K562 (cell line): ENCODE results near the gene UBE3D. TPM values are rescaled to one million over a fixed set of nuclear protein-coding genes. Genes with fewer than 3 reads are reported as not detected.

ENCODE experiments used
- ARID1B ChIP-seq: fragments of 450-650 bp; IDR thresholded peaks from 2 replicates; pipeline ENCODE4 v1.6.1; 2016; ENCODE audit warnings: antibody characterized with exemption, mild to moderate bottlenecking, inconsistent platforms
- BRF1 ChIP-seq: IDR thresholded peaks from 3 replicates; pipeline ENCODE4 v1.6.1; 2011; ENCODE audit warnings: borderline replicate concordance, mild to moderate bottlenecking; ENCODE audit not compliant: insufficient read length; ENCODE audit errors: extremely low read depth
- CCAR2 ChIP-seq: fragments of 200-400 bp; formaldehyde crosslinking; IDR thresholded peaks from 2 replicates; pipeline ENCODE4 v1.6.1; 2017; ENCODE audit warnings: mild to moderate bottlenecking, low read depth, low read length
- CCNT2 ChIP-seq: IDR thresholded peaks from 2 replicates; pipeline ENCODE4 v1.6.1; 2011; ENCODE audit warnings: borderline replicate concordance, low read depth, mild to moderate bottlenecking, moderate library complexity, mixed read lengths, low read length; ENCODE audit not compliant: insufficient read length; ENCODE audit errors: extremely low read depth
- CEBPB ChIP-seq: fragments of 450-650 bp; IDR thresholded peaks from 2 replicates; pipeline ENCODE4 v1.6.1; 2016; ENCODE audit warnings: missing genetic modification characterization, missing compliant biosample characterization
- CTBP1 ChIP-seq: fragments of 450-650 bp; IDR thresholded peaks from 2 replicates; pipeline ENCODE4 v1.6.1; 2016; ENCODE audit warnings: borderline replicate concordance
- DMBX1 ChIP-seq: fragments of 250-450 bp; sonication (Bioruptor Pico); IDR thresholded peaks from 2 replicates; pipeline ENCODE4 v1.8.0; 2022; ENCODE audit warnings: inconsistent platforms, mild to moderate bottlenecking, moderate library complexity, borderline replicate concordance
- EP400 ChIP-seq: fragments of 450-650 bp; IDR thresholded peaks from 2 replicates; pipeline ENCODE4 v1.6.1; 2017; ENCODE audit warnings: antibody characterized with exemption, mild to moderate bottlenecking, moderate library complexity
- GTF2F1 ChIP-seq: IDR thresholded peaks from 2 replicates; pipeline ENCODE4 v1.6.1; 2011; ENCODE audit warnings: low read depth, low read length, improper control_type of control experiment
- HDAC2 ChIP-seq: fragments of 450-650 bp; IDR thresholded peaks from 2 replicates; pipeline ENCODE4 v1.6.1; 2016; ENCODE audit warnings: mild to moderate bottlenecking
- JUND ChIP-seq, 2 experiments: IDR thresholded peaks; 2 replicates in 1 of 2; 3 replicates in 1 of 2; pipeline ENCODE4 v1.6.1; 2011; ENCODE audit warnings: borderline replicate concordance in 2 of 2, low read depth in 2 of 2, low read length in 2 of 2, improper control_type of control experiment in 1 of 2, missing biosample characterization in 1 of 2, missing genetic modification characterization in 1 of 2, missing genetic modification reagents in 1 of 2
- MNT ChIP-seq, 2 experiments: fragments of 450-650 bp; conservative IDR thresholded peaks; 2 replicates each; pipeline ENCODE4 v1.6.1; 2017; ENCODE audit warnings: mild to moderate bottlenecking in 2 of 2, moderate library complexity in 2 of 2
- NR2C1 ChIP-seq, 2 experiments: fragments of 450-650 bp; IDR thresholded peaks; 2 replicates each; pipeline ENCODE4 v1.6.1; 2017; ENCODE audit warnings: mild to moderate bottlenecking in 2 of 2, antibody characterized with exemption in 1 of 2, inconsistent platforms in 1 of 2, missing compliant biosample characterization in 1 of 2, missing genetic modification characterization in 1 of 2
- PML ChIP-seq: IDR thresholded peaks from 2 replicates; pipeline ENCODE4 v1.6.1; 2012; ENCODE audit warnings: low read length, inconsistent platforms
- SMARCA4 ChIP-seq: fragments of 450-650 bp; IDR thresholded peaks from 2 replicates; pipeline ENCODE4 v1.6.1; 2016
- SNRNP70 ChIP-seq: fragments of 200-400 bp; formaldehyde crosslinking; optimal IDR thresholded peaks from 2 replicates; pipeline ENCODE3; 2017; ENCODE audit warnings: low read depth, low read length
- SREBF2 ChIP-seq: sonication (generic); formaldehyde crosslinking; IDR thresholded peaks from 2 replicates; pipeline ENCODE4 v1.4.0; 2020; ENCODE audit warnings: mild to moderate bottlenecking, missing genetic modification reagents
- SUPT5H ChIP-seq: fragments of 450-650 bp; IDR thresholded peaks from 2 replicates; pipeline ENCODE4 v1.6.1; 2016
- TCF7L2 ChIP-seq: fragments of 150-350 bp; IDR thresholded peaks from 2 replicates; pipeline ENCODE4 v1.6.1; 2016; ENCODE audit warnings: low read depth, mild to moderate bottlenecking, low read length, moderate library complexity
- TOE1 ChIP-seq, 2 experiments: fragments of 450-650 bp in 1 of 2; sonication (generic) in 1 of 2; formaldehyde crosslinking in 1 of 2; IDR thresholded peaks; 2 replicates each; pipeline versions ENCODE4 v1.7.1 to v1.8.0; 2016 to 2022; ENCODE audit warnings: borderline replicate concordance in 2 of 2, mild to moderate bottlenecking in 2 of 2, antibody characterized with exemption in 1 of 2, inconsistent platforms in 1 of 2, low read depth in 1 of 2, missing genetic modification reagents in 1 of 2, moderate library complexity in 1 of 2
- ZNF639 ChIP-seq, 2 experiments: fragments of 200-800 bp in 1 of 2; sonication (Bioruptor generic) in 1 of 2; sonication (generic) in 1 of 2; formaldehyde crosslinking in 1 of 2; IDR thresholded peaks in 1 of 2; conservative IDR thresholded peaks in 1 of 2; 2 replicates each; pipeline versions ENCODE4 v1.5.0 to v1.6.1; 2016 to 2020; ENCODE audit warnings: missing compliant biosample characterization in 1 of 2, missing genetic modification characterization in 1 of 2, missing genetic modification reagents in 1 of 2
- ZNF740 ChIP-seq, 3 experiments: fragments of 200-800 bp in 1 of 3; sonication (Bioruptor generic) in 1 of 3; sonication (generic) in 1 of 3; formaldehyde crosslinking in 1 of 3; IDR thresholded peaks; 2 replicates each; pipeline versions ENCODE4 v1.6.1 to v1.8.0; 2016 to 2022; ENCODE audit warnings: mild to moderate bottlenecking in 2 of 3, missing compliant biosample characterization in 2 of 3, missing genetic modification characterization in 2 of 3, missing genetic modification reagents in 1 of 3
- polyA plus RNA-seq, 8 experiments: library from polyadenylated mRNA; depleted of rRNA in 4 of 8; stranded (reverse) in 5 of 8; unstranded in 3 of 8; fragments of >200 nt; fragmentation: Nextera tagmentation in 2 of 8; fragmentation: Illumina TruSeq in 1 of 8; extraction: Ambion mirVana in 2 of 8; extraction: Trizol in 1 of 8; gene quantifications; 2 replicates each; pipeline versions ENCODE4 v1.2.1 to v1.2.3, GENCODE V29; 2011 to 2014; ENCODE audit warnings: inconsistent platforms in 1 of 8, missing spikeins in 1 of 8
- total RNA-seq, 7 experiments: library from RNA; depleted of rRNA in 6 of 7; stranded (reverse); fragments of >200 nt in 6 of 7; fragmentation: Illumina TruSeq in 2 of 7; extraction: Trizol in 2 of 7; gene quantifications; 2 replicates each; pipeline versions ENCODE4 v1.2.1 to v1.2.3, GENCODE V29; 2011 to 2021; ENCODE audit warnings: low replicate concordance in 1 of 7

Gene UBE3D
- total and polyA plus RNA-seq, 9 of the 15 experiments (the other 6 are each of a cell fraction or from before 2014, with no cell fraction given), result 9.4 to 17.6 (median 11.9) TPM

GRCh38 chr6:83006270-83006905, 59.3 kb downstream of the UBE3D start (continued):
- TF ChIP-seq MNT (conservative IDR thresholded peaks at IDR 0.05) (peak in 1 of 2 experiments; percentile 29; a peak in 1 of 4 replicates), EP400 (peak; percentile 34; the same call in 1 of the 2 replicates), NR2C1 (IDR thresholded peaks at IDR 0.05) (no peak), NR2C1 (tag; IDR thresholded peaks at IDR 0.05) (peak; percentile 70; the same call in 1 of the 2 replicates), JUND (IDR thresholded peaks at IDR 0.05; ENCODE audit: borderline replicate concordance, low read depth, low read length) (peak; percentile 42), JUND (tag; IDR thresholded peaks at IDR 0.05; ENCODE audit: borderline replicate concordance, low read depth, low read length) (peak; percentile 58; the same call in 2 of the 3 replicates), CCNT2 (peak; percentile 37), CCAR2 (no peak), CEBPB (0 out of 2 replicates have a peak, but pooled peaks have one; percentile 25), PML (no peak), GTF2F1 (no peak), BRF1 (no peak), ZNF639 (CRISPR knock-in tag; conservative IDR thresholded peaks at IDR 0.05 in 1 of 2, IDR thresholded peaks at IDR 0.05 in 1 of 2) (peak in 1 of 2 experiments; percentile 57; a peak in 1 of 4 replicates), SREBF2 (no peak), ARID1B (peak; percentile 72), DMBX1 (CRISPR knock-in tag) (no peak), CTBP1 (peak; percentile 33; the same call in 1 of the 2 replicates), TCF7L2 (no peak), HDAC2 (no peak), SMARCA4 (0 out of 2 replicates have a peak, but pooled peaks have one; percentile 59), SNRNP70 (no peak), SUPT5H (no peak), TOE1 (IDR thresholded peaks at IDR 0.05; ENCODE audit: borderline replicate concordance) (no peak), TOE1 (CRISPR knock-in tag; IDR thresholded peaks at IDR 0.05; ENCODE audit: borderline replicate concordance, low read depth) (no peak), ZNF740 (CRISPR knock-in tag; IDR thresholded peaks at IDR 0.05) (no peak), ZNF740 (tag; IDR thresholded peaks at IDR 0.05) (no peak)
